ENCODE measurements around the gene TEX14. TPM values are rescaled to one million over a fixed set of nuclear protein-coding genes. Genes with fewer than 3 reads are reported as not detected.
"Not testable (repeated sequence)": the region's sequence is repeated elsewhere in the genome, so short reads cannot be mapped to it uniquely, and the experiment has no call there.

The TEX14 gene
- total RNA-seq, 1 experiment from 2014 or later = not detected

DNA sequence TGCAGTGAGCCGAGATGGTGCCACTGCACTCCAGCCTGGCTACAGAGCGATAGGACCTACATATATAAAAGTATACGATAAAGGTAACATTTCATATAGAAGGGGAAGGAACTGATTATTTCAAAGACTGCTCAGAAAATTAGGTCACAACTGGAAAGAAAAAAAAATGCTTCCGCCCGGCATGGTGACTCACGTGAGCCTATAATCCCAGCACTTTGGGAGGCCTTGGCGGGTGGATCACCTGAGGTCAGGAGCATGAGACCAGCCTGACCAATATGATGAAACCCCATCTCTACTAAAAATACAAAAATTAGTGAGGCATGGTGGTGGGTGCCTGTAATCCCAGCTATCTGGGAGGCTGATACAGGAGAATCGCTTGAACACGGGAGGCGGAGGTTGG, 7.8 kb downstream of the TEX14 start:
- ChIA-PET CTCF (interaction anchor here (1.0 kb wide), 1 partner anchor 8 kb away, joined by 5 read pairs; the partner anchor contains the start of genes RAD51C and TEX14), POLR2A (interaction anchor here (1.0 to 1.3 kb wide), 2 partner anchors 8 to 53 kb away, joined by 3 to 7 read pairs; partner anchors contain the start of genes RAD51C and TEX14)
- Mint-ChIP-seq H3K4me1 (ENCODE audit: insufficient read depth, unreplicated experiment) (peaks cover 9% of the 10 kb centered on the region), H3K36me3 (ENCODE audit: insufficient read depth, unreplicated experiment) (no peaks in the 10 kb centered on the region), H3K27ac (ENCODE audit: low read depth, unreplicated experiment) (no peak overlapping the region), H3K27me3 (ENCODE audit: insufficient read depth, unreplicated experiment) (no peaks in the 10 kb centered on the region), H3K9me3 (ENCODE audit: unreplicated experiment) (no peaks in the 10 kb centered on the region), H3K4me3 (ENCODE audit: unreplicated experiment) (no peak overlapping the region)
- BruUV-seq (replicated peaks) = no TSS peak
- DNase-seq (ENCODE audit: unreplicated experiment) = no peak
- TF ChIP-seq, protein P1, sequence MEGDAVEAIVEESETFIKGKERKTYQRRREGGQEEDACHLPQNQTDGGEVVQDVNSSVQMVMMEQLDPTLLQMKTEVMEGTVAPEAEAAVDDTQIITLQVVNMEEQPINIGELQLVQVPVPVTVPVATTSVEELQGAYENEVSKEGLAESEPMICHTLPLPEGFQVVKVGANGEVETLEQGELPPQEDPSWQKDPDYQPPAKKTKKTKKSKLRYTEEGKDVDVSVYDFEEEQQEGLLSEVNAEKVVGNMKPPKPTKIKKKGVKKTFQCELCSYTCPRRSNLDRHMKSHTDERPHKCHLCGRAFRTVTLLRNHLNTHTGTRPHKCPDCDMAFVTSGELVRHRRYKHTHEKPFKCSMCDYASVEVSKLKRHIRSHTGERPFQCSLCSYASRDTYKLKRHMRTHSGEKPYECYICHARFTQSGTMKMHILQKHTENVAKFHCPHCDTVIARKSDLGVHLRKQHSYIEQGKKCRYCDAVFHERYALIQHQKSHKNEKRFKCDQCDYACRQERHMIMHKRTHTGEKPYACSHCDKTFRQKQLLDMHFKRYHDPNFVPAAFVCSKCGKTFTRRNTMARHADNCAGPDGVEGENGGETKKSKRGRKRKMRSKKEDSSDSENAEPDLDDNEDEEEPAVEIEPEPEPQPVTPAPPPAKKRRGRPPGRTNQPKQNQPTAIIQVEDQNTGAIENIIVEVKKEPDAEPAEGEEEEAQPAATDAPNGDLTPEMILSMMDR (IDR thresholded peaks at IDR 0.05; ENCODE audit: unreplicated experiment) = no peak
- intact Hi-C loops (cut with micrococcal nuclease) = no loop called here

DNA sequence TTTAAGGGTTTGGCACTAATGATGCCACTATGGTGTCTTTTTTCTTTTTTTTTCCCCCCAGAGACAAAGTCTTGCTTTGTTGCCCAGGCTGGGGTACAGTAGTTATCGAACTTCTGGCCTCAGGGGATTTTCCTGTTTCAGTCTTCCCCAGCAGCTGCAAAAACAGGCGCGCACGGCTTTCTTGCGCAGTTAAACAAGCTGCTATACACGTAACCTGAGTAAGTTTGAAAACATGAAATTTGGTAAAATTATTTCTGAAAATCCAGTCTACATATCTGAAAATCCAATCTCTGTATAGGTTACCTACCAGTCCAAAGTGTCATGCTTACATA, 11.8 kb downstream of the TEX14 start:
- TF ChIP-seq, protein P1 (IDR thresholded peaks at IDR 0.05; ENCODE audit: unreplicated experiment) = no peak
- ChIA-PET POLR2A (interaction anchor here (0.6 to 3.7 kb wide), 9 partner anchors 9 to 234 kb away, joined by 3 to 28 read pairs (median 4); partner anchors contain the start of genes RAD51C and TEX14), CTCF (interaction anchor here (0.7 to 1.4 kb wide), 2 partner anchors 12 to 91 kb away, joined by 4 to 5 read pairs; partner anchors contain the start of gene TEX14)
- Mint-ChIP-seq H3K27me3 (ENCODE audit: insufficient read depth, unreplicated experiment) (no peaks in the 10 kb centered on the region), H3K27ac (ENCODE audit: low read depth, unreplicated experiment) (peak overlapping the region; percentile 65), H3K4me3 (ENCODE audit: unreplicated experiment) (peak overlapping the region; percentile 44), H3K9me3 (ENCODE audit: unreplicated experiment) (no peaks in the 10 kb centered on the region), H3K4me1 (ENCODE audit: insufficient read depth, unreplicated experiment) (peaks cover 12% of the 10 kb centered on the region), H3K36me3 (ENCODE audit: insufficient read depth, unreplicated experiment) (no peaks in the 10 kb centered on the region)
- no peak for DNase-seq (ENCODE audit: unreplicated experiment)
- intact Hi-C loops (cut with micrococcal nuclease) = no loop called here
- no TSS peak for BruUV-seq (replicated peaks)

DNA sequence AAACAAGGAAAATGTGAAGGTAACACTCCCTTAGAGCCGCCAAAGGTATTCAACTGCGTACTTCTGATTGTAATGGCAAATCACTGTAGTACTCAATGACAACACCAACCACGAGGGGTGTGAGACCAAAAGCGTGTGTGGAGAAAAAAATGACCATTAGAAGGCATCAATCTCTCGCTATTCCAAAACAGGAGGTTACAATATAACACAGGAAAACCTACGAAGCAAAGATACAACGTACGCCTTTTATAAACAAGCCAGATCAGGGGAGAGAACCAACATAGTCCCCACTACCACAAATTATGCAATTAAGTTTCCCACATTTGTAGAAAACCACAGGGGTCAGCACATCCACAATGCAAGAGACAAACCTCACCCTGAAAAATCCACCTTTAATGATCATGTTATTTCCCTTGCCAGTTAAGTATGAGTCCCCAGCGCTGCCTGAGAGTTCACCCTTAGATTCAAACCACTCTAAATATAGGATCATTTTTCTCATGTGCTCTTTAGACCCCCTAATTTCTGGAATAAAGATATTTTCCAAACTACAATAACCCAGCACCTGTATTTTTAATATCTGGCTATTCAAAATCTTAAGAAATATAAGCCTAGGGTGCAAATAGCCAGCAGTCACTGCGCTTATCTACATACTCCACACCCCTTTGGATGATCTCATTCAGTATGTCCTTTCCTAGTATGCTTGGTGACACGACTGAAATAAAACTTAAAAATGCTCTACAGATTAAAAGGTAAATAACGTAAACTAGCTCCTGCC, 12.4 kb downstream of the TEX14 start:
- CTCF ChIA-PET = interaction anchor here (0.5 to 1.4 kb wide), 5 partner anchors 13 to 831 kb away, joined by 3 to 5 read pairs (median 4); partner anchors contain the start of gene TEX14
- H3K27ac Mint-ChIP-seq (ENCODE audit: low read depth, unreplicated experiment) = peak overlapping the region; percentile 65

DNA sequence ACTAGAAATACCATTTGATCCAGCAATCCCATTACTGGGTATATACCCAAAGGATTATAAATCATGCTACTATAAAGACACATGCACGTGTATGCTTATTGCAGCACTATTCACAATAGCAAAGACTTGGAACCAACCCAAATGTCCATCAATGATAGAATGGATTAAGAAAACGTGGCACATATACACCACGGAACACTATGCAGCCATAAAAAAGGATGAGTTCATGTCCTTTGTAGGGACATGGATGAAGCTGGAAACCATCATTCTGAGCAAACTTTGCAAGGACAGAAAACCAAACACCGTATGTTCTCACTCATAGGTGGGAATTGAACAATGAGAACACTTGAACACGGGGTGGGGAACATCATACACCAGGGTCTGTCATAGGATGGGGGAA, 13.6 kb downstream of the TEX14 start:
- H3K4me3 Mint-ChIP-seq (ENCODE audit: unreplicated experiment); BruUV-seq (replicated peaks); DNase-seq (ENCODE audit: unreplicated experiment); H3K36me3 Mint-ChIP-seq (ENCODE audit: insufficient read depth, unreplicated experiment); H3K27ac Mint-ChIP-seq (ENCODE audit: low read depth, unreplicated experiment); H3K9me3 Mint-ChIP-seq (ENCODE audit: unreplicated experiment); CTCF ChIA-PET; intact Hi-C loops (cut with micrococcal nuclease); H3K27me3 Mint-ChIP-seq (ENCODE audit: insufficient read depth, unreplicated experiment): not testable (repeated sequence)
- peaks cover 12% of the 10 kb centered on the region for H3K4me1 Mint-ChIP-seq (ENCODE audit: insufficient read depth, unreplicated experiment)
- POLR2A ChIA-PET = interaction anchor here (0.7 to 3.7 kb wide), 4 partner anchors 14 to 101 kb away, joined by 3 to 25 read pairs (median 4); no protein-coding TSS in a partner anchor

More for the DNA sequence above, 12.4 kb downstream of the TEX14 start:
- Mint-ChIP-seq H3K36me3 (ENCODE audit: insufficient read depth, unreplicated experiment) (no peaks in the 10 kb centered on the region), H3K9me3 (ENCODE audit: unreplicated experiment) (no peaks in the 10 kb centered on the region), H3K4me3 (ENCODE audit: unreplicated experiment) (peak overlapping the region; percentile 44), H3K4me1 (ENCODE audit: insufficient read depth, unreplicated experiment) (peaks cover 12% of the 10 kb centered on the region), H3K27me3 (ENCODE audit: insufficient read depth, unreplicated experiment) (no peaks in the 10 kb centered on the region)
- DNase-seq (ENCODE audit: unreplicated experiment) = peak; percentile 87
- BruUV-seq (replicated peaks) = TSS peak; percentile 100
- intact Hi-C loops (cut with micrococcal nuclease) = loop anchor here (1.0 kb wide), 2 partner anchors 20 to 48 kb away; no protein-coding TSS in a partner anchor
- POLR2A ChIA-PET = interaction anchor here (0.6 to 3.7 kb wide), 13 partner anchors 10 to 234 kb away, joined by 3 to 28 read pairs (median 4); partner anchors contain the start of genes RAD51C and TEX14
- TF ChIP-seq, protein P1 (IDR thresholded peaks at IDR 0.05; ENCODE audit: unreplicated experiment) = no peak
